Activated CD8-positive, alpha-beta memory T cell treated with anti-CD3 and anti-CD28 coated beads for 4 hours (primary cell): Measurements from ENCODE around the gene GATA5.

Source experiments
- DNase-seq, 2 donors: peaks; one replicate each; pipeline ENCODE4 v3.0.0-alpha.2; 2020; ENCODE audit warnings: low read depth in 2 of 2

Gene GATA5

DNA sequence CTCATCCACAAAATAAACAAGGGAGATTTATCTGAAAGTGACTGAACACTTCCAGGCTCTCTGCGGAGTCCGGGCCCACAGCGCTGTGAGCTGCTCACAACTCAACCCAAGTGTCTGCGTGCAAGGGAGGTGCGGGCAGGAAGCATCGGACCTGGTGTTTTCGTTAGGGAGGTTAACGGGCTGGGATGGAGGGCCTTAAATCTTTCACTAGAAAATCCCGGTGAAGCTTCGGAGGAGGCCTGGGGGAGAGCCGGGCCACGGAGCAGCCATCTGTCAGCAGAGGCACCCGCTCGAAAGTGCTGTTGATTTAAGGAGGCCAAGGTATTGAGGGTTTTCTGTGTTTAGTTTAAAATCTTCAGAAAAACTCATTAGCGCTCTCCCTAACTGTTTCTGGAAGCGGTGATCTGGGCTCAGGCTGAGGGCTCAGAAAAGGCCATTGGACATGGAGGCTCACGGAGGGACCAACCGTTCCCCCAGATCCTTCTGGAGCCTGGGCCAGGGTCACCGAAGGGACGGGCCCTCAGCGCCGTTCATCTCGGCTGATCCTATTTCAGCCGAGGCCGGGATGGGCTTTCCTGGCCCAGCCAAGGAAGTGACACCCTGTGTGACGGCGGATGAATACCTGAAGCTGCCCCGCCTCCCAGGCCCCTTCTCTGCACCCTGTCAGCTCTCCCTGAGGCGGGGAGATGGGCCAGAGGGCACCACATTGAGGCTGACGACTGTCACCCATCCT lies 20.7 kb downstream of the GATA5 start:
- DNase-seq = no peak

DNA sequence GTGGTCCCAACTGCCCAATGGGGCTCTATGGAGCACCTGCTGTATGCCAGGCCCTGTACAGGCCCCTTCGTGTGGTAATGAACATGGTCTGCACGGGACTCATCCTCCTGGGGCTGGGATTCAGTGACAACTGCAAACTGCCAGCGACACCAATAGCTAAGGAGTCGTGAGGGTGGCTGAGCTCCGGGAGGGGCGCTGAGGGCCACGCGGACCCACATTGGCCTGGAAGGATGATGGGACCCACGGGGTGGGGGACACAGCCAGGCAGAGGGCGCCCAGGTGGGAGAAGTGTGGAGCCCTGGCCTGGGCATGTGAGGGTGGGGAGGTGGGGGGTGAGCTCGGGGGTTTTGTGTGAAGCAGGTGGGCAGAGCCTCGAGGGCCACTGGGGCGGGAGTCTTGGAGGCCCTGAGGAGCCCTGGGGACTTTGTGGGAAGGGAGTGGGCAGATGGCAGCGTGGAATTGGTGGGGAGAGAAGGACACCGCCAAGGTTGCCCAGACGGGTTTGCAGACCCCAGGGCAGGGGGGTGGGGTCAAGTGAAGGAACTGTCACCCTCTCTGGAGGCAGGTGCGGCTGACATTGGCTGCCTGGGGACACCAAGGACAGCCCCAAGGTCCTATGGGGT lies 22.5 kb downstream of the GATA5 start:
- no peak for DNase-seq

DNA sequence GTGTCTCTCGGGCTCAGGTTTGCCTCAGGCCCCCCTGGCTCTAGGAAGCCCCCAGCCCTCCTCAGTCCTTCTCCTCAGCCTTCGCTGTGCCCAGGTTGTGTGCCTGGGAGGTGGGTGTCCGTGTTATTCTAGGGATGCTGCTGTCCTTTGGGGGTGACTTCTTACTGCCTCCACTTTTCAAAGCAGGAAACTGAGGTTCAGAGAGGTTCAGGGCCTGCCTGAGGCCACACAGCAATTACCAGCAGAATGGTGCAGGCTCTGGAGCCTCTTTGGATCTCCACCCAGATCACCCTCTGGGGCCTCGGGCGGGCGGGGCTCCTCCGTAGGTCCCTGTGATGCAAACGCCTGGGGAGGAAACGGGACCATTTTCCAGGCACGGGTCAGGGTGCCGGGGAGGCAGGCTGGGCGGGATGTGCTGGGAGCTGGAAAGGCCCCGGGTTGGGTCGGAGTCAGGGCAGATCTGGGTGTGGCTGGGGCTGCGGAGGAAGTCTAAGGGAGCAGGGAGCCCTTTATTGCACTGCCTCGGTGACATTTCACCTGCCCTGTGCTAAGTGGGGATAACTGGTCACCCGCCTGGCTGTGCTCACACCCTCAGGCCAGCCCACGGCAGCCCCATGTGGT lies 23.2 kb downstream of the GATA5 start:
- no peak for DNase-seq

DNA sequence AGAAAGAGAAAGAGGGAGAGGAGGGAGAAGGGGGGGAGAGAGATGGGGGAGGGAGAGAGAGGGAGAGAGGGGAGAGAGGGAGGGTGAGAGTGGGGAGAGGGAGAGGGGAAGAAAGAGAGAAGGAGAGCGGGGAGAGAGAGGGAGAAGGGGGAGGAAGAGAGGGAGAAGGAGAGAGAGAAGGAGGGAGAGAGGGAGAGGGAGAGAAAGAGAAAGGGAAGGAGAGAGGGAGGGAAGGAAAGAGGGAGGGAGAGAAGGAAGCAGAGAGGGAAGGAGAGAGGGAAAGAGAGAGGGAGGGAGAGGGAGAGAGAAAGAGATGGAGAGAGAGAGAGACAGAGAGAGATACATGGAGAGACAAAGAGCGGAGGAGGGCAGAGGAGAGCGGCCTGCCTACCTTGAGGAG lies 23.8 kb downstream of the GATA5 start:
- no peak for DNase-seq

DNA sequence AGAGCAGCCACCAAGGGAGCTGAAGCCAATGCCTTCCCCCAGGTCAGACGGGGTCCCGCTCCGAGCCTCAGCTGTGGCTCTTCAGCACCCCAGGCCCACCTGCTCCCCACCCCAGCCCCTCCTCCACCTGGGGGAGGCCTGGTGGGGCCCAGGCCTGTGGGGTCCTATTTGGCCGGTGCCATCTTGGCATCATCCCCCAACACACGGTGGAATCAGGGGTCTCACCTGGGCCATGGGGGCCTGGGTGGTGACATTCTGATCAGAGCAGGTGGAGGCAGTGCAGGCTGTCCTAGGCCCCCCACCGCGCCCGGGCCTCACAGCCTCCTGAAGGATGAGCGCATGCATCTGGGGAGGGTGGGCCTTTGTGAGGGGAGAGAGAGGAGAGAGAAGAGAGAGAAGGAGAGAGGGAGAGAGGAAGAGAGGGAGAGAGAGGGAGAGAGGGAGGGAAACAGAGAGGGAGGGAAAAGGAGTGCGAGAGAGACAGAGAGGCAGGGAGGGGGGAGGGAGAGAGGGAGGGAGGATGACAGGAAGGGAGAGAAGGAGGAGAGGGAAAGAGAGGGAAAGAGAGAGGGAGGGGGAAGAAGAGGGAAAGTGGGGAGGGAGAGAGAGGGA lies 24.5 kb downstream of the GATA5 start:
- DNase-seq = no peak

DNA sequence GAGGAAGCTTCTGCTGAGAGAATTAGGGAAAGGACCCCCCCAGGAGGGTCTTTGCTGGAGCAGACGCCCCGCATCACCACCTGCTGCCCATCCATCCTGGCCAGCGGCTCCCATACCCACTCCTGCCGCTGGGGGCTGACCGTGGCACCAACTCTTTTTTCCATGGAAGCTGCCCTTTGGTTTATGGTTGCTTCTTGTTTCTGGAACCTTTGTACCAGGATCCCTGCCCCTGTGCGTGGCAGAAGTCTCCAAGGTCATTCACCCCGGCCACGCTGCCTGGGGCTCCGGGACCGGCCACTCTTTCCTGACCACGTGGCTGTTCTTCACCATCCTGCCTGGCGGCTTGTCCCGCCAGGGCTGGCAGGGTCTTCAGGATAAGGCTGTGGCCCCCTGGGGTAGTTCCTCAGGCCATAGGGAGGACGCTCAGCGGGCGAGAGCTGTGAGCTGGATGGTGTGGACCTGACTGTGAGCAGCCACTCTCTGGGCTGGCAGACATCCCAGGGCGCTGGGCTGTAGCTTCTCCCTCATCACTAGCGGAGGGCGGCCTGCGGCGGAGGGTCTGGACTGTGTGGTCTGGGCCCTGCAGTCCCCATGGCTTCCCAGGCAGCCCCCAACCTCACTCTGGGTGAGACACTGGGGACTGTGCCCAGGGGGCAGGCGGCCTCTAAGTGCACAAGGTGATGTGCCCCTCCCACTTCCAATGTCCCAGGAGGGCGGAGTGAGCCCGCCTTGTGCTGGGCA lies 25.7 kb downstream of the GATA5 start:
- DNase-seq = no peak

DNA sequence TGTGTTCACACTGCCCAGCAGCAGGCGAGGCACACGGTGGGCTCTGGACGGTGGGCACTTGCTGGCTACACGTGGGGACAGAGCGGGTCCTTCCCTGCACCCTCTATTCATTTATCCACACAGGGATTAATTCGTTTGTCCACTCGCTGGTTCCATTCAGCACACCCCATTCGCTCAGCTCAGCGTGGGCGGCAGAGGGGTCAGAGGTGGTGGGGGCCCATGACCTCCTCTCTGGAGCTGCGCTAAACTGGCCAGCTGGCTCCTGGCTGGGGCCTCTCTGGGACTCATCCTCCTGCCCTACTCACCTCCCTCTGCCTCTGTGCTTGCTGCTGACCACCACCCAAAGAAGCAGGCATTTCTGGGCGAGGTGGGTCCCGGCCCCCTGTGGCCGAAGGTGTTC lies 27.0 kb downstream of the GATA5 start:
- no peak for DNase-seq

DNA sequence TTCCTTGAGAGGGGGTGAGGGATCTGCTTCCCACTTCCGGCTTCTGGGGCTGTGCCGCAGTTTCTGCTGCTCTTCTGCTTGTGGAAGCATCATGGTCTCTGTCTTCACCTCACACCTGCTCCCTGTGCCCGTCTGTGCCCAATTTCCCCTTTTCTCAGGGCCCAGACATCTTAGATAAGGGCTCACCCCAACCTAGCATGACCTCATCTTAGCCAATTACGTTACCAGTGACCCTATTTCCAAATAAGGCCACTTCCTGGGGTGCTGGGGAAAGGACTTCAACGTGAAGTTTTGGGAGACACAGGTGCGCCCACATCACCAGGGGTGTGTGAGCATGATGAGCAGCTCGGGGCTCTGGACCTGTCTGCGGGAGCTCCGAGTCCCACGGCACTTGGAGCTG lies 27.8 kb downstream of the GATA5 start:
- DNase-seq = no peak

DNA sequence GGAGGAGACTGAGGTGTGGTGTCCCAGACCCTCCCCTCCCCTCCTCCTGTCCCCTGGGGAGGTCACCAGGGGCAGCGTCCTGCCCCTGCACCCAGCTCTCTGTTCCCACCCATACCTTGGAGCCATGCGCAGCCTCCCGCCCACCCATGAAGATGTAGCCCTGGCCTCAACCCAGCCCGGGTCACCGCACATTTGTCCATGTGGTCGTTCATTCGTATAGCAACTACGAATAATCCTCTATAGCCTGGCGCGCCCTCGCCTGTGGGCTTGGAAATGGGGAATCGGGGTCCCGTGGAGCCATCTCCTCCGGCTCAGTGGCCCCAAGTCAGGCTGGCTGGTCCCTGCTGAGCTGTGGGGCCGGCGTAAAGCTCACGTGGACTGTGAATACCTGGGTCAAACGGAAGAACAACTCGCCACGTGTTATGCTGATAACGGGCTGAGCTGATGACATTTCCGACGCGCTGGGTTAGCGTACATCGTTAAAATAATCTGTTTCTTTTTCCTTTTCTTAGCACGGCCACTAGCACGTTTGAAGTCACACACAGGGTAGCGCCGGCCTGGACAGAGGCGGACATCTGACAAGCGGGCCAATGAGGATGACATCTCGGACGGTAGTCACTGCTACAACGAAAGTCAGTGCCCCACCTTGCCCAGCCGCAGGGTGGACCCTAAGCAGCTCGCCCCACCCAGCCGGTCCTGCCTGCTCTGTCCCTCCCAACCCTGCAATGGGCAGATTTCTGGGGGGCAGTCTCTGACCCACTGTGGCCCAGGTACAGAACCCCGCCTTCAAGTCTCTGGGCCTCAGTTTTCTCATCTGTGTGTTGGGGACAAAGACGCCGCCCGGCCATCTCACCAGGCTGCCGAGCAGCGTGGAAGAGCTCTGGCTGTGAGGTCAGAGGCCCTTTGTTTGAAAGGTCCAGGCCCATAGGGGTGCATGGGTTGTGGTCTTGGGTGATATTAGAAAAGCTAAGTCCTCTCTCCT lies 28.6 kb downstream of the GATA5 start:
- DNase-seq = no peak

DNA sequence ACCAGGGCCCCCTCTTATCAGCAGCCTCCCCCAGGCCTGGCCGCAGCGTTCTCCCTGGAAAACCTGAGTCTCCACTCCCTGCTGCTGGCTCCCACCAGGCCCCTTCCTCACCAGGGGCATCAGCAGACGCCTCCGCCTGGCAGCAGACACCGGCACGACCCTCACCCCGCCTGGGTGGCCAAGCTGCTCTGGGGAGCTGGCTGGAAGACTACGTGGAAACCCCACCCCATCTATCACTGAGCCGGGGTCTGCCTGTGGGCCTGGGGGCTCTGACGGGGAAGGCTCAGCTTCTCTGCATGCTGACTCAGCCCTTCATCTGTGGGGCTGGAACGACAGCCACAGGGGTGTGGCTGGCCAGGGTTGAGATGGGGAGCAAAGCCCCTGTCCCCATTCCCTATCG lies 29.3 kb downstream of the GATA5 start:
- DNase-seq = no peak

DNA sequence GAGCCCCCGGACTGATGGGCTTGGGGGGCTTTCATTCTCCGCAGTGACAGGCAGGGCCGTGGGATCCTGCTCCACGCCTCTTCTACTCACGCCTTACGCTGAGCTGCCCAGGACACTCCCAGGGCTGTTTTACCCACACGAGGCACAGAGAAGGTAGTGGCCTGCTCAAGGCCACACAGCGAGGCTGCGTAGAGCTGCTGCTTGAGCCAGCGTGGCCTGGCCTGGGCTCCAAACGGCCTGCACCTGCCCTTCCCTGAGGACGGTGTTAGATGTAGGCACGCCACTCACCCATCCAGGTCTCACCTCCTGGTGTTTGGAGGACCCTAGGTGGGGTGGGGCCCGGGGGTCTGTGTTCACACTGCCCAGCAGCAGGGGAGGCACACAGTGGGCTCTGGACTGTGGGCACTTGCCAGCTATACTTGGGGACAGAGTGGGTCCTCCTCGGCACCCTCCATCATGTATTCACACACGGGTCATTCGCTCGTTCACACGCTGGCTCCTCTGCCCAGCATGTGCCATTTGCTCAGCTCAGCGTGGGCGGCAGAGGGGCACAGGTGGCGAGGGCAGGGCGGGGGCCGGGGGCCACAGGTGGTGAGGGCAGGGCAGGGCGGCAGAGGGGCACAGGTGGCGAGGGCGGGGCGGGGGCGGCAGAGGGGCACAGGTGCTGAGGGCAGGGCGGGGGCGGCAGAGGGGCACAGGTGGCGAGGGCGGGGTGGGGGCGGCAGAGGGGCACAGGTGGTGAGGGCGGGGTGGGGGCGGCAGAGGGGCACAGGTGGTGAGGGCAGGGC lies 30.0 kb downstream of the GATA5 start:
- DNase-seq = no peak

DNA sequence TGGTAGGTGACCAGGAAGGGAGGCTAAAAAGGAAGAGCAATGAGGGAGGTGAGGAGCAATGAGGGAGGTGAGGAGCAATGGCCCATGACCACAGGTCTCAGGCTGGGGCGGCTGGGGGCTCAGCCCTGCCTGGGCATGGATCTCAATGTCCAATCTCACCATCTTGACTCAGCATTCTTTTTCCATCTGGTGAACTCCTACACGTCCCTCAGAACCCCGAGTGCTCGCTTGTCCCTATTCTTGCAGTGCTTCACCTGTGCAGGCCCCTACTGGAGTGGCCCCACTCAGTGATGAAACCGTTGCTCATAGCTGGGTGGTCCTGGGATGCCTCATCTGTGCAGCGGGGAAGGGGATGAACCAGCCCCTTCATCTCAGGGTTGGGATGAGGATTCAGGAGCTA lies 31.5 kb downstream of the GATA5 start:
- DNase-seq = no peak

DNA sequence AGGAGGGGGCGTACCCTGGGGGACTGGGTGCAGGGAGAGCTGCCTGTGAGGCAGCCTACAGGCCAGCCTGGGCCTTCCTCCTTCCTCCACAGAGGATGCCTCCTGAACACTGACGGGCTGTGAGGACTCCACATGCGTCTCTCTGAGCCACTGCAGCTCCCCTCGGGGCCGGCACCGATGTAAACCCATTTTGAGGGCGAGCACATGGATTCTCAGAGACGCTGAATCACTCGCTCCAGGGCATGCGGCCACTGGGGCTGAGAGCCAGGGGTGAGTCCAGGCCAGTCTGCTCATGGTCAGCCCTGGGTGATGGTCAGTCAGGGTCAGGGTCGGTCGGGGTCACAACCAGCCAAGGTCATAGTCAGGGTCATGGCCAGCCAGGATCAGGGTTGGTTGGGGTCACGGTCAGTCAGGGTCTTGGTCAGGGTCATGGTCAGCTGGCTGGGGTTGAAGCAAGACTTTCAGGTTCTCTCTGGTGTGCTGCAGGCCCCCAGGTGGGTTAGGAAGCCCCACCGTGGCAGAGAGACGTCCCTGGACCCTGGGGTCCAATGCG lies 33.7 kb downstream of the GATA5 start:
- DNase-seq = no peak

DNA sequence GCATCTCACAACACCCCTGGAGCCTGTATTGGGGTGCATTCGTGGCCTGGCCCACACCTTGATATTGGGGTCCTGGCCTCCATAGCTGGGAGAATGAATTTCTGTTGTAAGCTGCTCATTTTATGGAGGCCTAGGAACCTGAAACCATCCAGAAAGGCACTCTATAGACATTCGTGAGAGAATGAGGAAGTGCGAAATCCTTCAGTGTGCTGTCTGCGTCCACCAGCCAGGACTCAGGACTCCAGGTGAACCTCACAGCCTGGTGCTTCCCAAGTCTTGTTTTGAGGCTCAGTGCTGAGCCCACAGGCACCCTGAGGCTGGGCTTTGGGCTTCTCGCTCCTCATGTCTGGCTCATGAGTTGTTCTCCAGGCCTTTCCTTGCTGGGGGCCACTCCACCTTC lies 36.6 kb downstream of the GATA5 start:
- DNase-seq = no peak

DNA sequence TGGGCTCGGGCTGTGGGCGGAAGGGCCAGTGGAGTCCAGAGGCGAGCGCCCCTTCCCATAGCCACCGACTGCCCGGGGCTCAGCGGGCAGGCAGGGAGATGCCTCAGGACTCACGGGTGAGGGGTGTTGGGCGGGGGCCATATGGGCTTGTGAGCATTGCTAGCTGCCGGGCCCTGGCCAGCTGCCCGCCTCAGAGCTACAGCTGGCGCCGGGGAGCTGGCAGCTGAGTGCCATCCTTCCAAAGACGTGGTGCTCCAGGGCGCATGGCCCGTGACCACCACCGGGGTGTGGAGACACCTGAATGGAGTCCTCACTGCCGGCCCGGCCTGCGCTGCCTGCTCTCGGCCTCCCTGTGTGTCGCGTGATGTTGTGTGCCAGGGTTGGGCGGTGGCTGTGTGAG lies 37.9 kb downstream of the GATA5 start:
- no peak for DNase-seq

DNA sequence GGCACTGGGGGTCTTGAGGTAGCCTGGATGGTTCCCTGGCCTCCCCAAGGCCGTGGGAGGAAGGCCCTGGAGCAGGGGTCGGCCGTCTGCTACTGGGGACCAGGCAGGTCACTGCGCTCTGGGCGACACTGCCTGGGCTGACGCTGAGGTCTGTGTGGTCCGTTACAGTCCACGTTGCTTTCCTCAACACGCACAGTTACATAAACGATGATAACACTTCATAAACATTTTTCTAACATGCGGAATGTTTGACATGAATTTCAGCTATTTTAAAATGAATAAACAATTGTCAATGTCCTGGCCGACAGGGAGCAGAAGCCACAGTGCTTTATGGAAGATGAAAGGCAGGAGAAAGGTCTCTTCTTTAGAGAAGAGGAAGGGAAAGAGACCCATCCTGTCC lies 38.3 kb downstream of the GATA5 start:
- DNase-seq = no peak

DNA sequence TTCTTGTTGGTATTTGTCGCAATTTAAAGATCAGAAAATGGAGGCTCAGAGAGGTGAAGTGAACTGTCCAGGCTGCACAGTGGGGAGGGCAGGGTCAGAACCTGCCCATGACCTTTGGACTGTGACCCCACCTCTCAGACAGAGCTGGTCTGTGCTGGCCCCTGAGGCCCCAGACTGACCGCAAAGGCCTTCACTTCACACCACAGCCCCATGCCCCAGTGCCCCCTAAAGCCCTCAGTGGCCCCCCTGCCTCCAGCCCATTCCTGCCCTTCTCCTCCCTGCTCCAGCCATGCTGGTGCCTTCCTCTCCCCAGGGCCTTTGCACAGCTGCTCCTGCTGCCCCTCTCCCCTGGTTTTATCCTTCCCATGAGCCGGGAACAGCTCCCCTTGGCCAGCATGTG lies 39.1 kb downstream of the GATA5 start:
- DNase-seq = no peak

DNA sequence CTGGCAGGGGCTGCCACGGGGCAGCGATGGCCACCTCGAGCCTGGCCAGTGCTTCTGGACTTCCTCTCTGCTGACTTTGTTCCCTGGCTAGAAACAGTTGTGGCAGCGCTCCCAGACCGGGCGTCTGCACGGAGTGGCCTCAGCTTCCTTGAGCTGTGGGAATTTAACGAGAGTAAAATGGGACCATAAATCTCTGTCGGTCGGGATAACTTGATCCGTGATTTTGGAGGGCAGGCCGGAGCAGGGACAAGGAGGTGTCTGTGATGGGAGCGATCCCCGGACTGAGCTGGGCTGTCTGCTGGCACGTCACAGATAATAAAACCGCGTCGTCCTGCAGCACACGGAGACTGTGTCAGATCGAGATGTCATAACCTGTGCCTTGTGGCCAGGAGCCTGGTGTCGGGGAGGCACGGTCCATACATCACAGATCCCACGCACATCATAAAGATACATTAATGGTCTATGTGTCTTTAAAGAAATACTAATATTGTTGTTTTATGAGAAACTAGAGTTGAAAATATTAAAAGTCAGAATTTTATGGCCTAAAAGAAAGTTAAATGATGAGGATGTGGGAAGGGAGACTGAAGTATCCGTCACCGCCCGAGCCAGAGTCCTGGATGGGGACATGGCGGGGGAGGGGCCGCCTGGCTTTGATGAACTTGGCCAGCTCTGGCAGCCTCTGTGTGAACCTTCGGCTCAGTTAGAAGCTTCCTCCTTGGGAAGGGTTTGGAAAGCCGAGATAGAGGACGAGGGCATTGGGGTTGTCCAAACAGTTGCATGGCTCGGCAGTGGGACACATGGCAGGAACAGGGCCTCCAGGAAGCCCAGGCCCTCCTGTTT lies 41.9 kb downstream of the GATA5 start:
- DNase-seq = no peak

DNA sequence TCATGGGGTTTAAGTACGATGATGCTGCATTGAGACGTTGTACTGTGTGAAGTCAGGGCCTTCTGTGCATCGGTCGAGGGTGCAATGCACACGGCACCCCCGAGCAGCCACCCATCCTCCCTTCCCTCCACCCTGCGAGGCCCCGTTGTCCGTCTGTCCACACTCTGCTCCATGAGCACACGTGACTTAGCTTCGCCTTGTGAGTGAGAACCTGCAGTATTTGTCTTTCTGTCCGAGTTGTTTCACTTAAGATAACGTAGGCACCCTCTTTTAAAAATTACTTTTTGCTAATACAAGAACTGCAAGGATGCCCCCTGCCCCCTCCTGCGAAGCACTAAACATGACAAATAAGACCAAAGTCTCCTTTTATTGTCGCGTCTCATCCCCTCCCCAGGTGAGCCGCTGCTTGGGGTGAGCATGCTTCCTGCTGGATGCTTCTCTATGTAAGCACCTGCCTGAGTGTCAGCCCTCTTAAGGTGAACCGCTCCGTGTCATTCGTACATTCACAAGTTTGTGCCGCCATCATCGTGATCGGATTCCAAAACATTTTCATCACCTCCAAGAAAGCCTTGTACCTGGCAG lies 44.8 kb downstream of the GATA5 start:
- DNase-seq = no peak
